Esophagus (tissue), 2 donors: ENCODE results near the gene HUS1. TPM values are rescaled to one million over a fixed set of nuclear protein-coding genes. Genes with fewer than 3 reads are reported as not detected.

Experiments
- H3K27ac ChIP-seq, 2 donors: one replicate each; pipeline ENCODE4 v1.5.1; 2013; ENCODE audit warnings: low read depth in 2 of 2, mild to moderate bottlenecking in 2 of 2, inconsistent platforms in 1 of 2, low read length in 1 of 2, moderate library complexity in 1 of 2
- H3K27me3 ChIP-seq, 2 donors: one replicate each; pipeline ENCODE4 v1.6.1; 2013; ENCODE audit warnings: low read length in 2 of 2, control low read depth in 1 of 2, mild to moderate bottlenecking in 1 of 2; ENCODE audit not compliant: insufficient read depth in 2 of 2, control insufficient read depth in 1 of 2
- H3K36me3 ChIP-seq, 2 donors: one replicate each; pipeline ENCODE4 v1.6.1; 2013; ENCODE audit warnings: low read length in 1 of 2; ENCODE audit not compliant: control insufficient read depth in 2 of 2, insufficient read depth in 2 of 2
- H3K4me1 ChIP-seq, 2 donors: one replicate each; pipeline ENCODE4 v1.6.1; 2013; ENCODE audit warnings: low read length in 1 of 2; ENCODE audit not compliant: control insufficient read depth in 2 of 2, insufficient read depth in 2 of 2
- H3K4me3 ChIP-seq, 2 donors: one replicate each; pipeline ENCODE4 v1.5.1; 2013; ENCODE audit warnings: low read length in 2 of 2, mild to moderate bottlenecking in 2 of 2, low read depth in 1 of 2, moderate library complexity in 1 of 2
- H3K9me3 ChIP-seq, 2 donors: one replicate each; pipeline ENCODE4 v1.6.1; 2013; ENCODE audit warnings: mild to moderate bottlenecking in 2 of 2, low read depth in 1 of 2, low read length in 1 of 2, moderate library complexity in 1 of 2; ENCODE audit not compliant: control insufficient read depth in 2 of 2, insufficient read depth in 1 of 2
- WGBS, 2 donors: extraction: QIAGEN DNeasy Blood & Tissue Kit; methylation state at CpG; one replicate each; pipeline ENCODE4 v1.1.7; 2013; 5-methylcytosine and 5-hydroxymethylcytosine counted together
- polyA plus RNA-seq, 2 donors: library from polyadenylated mRNA; stranded (reverse); fragments of 200-250 nt; gene quantifications; one replicate each; pipeline ENCODE4 v1.2.3, GENCODE V29; 2013
- donor health status: healthy with polysubstance abuse.
- donor health status: Bipolar disorder and iron deficiency.

The HUS1 gene
- polyA plus RNA-seq, 2 donors: 5.4 to 13.5 TPM

DNA sequence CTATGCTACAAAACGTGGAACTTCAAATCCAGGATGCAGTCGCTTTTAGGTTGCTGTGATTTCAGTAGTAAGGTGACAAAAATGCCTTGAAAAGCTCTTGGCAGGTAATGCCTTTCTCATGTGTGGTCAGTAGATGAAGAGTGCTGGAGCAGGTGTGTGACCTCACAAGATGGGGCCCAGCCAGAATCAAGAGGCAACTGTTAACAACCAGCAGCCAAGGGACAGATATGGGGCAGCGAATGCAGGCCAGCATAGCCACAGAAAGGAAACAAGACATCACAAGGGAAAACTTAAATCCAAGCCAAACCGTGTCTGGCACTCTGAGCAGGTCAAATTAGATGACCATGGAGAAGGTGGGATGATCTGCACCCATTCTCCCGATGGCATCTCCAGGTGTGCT is 12.3 kb downstream of the HUS1 start:
- Histone ChIP-seq H3K27ac (no peak overlapping the region), H3K9me3 (no peaks in the 10 kb centered on the region), H3K36me3 (peaks cover 33 to 35% of the 10 kb centered on the region in 2 donors), H3K4me1 (no peaks in the 10 kb centered on the region), H3K27me3 (no peaks in the 10 kb centered on the region), H3K4me3 (no peak overlapping the region)
- 93 to 96% methylated on average over 5 of the region's 5 CpGs for whole genome bisulfite sequencing, 2 donors

GRCh38 chr7:47965456-47965855 is 14.0 kb downstream of the HUS1 start:
- H3K36me3 ChIP-seq: peaks cover 35 to 37% of the 10 kb centered on the region in 2 donors
- no peaks in the 10 kb centered on the region for H3K9me3 ChIP-seq
- H3K4me1 ChIP-seq: no peaks in the 10 kb centered on the region
- 84 to 93% methylated on average over 5 of the region's 5 CpGs for WGBS, 2 donors
- H3K27ac ChIP-seq: no peak overlapping the region
- H3K27me3 ChIP-seq: no peaks in the 10 kb centered on the region
- no peak overlapping the region for H3K4me3 ChIP-seq

- Histone ChIP-seq H3K27me3 (no peaks in the 10 kb centered on the region), H3K4me3 (no peak overlapping the region), H3K9me3 (no peaks in the 10 kb centered on the region), H3K27ac (no peak overlapping the region), H3K36me3 (peaks cover 30 to 36% of the 10 kb centered on the region in 2 donors), H3K4me1 (no peaks in the 10 kb centered on the region)
- 97% methylated on average over 3 of the region's 3 CpGs for WGBS, 2 donors
These were observed 17.2 kb downstream of the HUS1 start for GRCh38 chr7:47962262-47962661.

DNA sequence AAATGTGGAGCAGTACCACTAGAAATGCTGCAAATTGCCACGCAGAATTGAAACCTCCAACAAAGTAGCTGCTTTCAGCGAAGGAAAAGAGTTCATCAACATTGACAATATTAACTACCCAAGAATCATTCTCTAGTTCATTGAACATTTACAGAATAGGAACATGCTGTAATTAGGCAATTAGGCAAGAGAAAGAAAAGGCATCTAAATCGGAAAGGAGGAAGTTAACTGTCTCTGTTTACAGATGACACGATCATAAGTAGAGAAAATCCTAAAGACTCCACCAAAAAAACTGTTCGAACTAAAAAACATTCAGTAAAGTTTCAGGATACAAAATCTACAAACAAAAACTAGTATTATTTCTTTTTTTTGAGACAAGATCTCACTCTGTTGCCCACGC is 22.3 kb downstream of the HUS1 start:
- Histone ChIP-seq H3K36me3 (peaks cover 0 to 12% of the 10 kb centered on the region in 2 donors), H3K27me3 (no peaks in the 10 kb centered on the region), H3K9me3 (no peaks in the 10 kb centered on the region), H3K4me1 (no peaks in the 10 kb centered on the region), H3K4me3 (no peak overlapping the region), H3K27ac (no peak overlapping the region)
- 78 to 87% methylated on average over 6 of the region's 6 CpGs for WGBS, 2 donors

DNA sequence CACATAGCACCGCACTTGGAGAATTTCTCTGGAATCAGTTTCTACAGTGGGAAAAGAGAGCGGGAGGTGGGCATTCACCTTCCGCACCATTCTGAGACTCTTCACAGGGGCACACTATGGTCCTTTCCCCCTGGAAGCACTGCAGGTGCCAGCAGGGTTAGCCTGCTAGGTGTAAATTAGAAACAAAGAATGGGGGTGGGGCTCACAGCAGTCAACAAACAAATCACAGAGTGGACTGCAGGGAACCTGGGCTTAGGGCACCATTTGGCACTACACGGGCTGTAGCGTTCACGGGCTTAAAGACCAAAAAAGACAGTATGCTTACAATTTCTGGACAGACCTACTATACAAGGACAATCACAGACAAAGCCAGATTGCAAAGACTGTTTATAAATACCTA is 23.2 kb downstream of the HUS1 start:
- 85% methylated on average over 6 of the region's 6 CpGs for WGBS, 2 donors
- Histone ChIP-seq H3K4me1 (no peaks in the 10 kb centered on the region), H3K4me3 (no peak overlapping the region), H3K27ac (no peak overlapping the region), H3K27me3 (no peaks in the 10 kb centered on the region), H3K9me3 (no peaks in the 10 kb centered on the region), H3K36me3 (peaks cover 0 to 7% of the 10 kb centered on the region in 2 donors)

GRCh38 chr7:47954231-47954911 is 25.0 kb downstream of the HUS1 start:
- WGBS, 2 donors: 89 to 90% methylated on average over 4 of the region's 4 CpGs
- Histone ChIP-seq H3K36me3 (peaks cover 0 to 5% of the 10 kb centered on the region in 2 donors), H3K4me1 (no peaks in the 10 kb centered on the region), H3K27me3 (no peaks in the 10 kb centered on the region), H3K9me3 (no peaks in the 10 kb centered on the region), H3K27ac (no peak overlapping the region), H3K4me3 (no peak overlapping the region)

DNA sequence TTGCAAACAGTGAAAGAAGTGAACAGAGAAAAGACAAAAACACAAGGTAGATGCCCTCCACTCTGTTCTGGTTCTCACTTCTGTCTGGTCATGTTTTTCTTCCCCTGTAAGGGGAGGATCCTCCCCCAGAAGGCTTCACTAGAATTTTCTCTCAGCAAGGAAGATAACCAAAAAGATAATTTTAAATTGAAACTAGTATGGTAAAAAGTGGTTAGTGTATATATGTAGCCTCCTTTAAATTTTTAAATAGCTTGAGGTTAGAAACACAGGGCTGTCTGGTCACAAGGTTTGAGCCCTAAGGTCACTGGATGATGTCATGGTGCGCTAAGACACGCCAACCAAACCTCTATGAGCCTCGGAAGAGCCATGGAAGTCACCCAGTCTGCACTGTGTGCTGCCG is 25.6 kb downstream of the HUS1 start:
- no peak overlapping the region for H3K27ac ChIP-seq
- no peaks in the 10 kb centered on the region for H3K27me3 ChIP-seq
- H3K4me1 ChIP-seq: no peaks in the 10 kb centered on the region
- no peak overlapping the region for H3K4me3 ChIP-seq
- 89 to 94% methylated on average over 4 of the region's 4 CpGs for WGBS, 2 donors
- peaks cover 0 to 5% of the 10 kb centered on the region in 2 donors for H3K36me3 ChIP-seq
- H3K9me3 ChIP-seq: no peaks in the 10 kb centered on the region

DNA sequence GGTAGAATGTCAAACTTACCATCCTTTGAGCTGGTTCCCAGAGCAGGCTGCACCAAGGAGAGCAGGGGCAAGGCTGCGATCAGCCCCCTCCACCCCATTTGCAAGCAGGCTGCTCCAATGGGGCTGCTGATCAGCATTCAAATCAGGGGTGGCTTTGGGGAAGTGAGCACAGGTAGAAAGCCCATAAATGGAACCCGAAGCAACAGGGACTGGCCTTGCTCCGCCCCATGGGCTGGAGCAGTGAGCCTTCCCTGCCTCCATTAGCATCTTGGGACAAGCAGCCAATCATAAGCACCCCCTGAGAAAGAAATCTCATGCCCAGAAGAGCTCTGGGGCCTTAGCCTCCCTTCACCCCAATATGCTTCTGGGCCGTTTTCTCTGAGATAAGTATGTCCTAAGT is 27.2 kb downstream of the HUS1 start:
- Histone ChIP-seq H3K27me3 (no peaks in the 10 kb centered on the region), H3K4me1 (no peaks in the 10 kb centered on the region), H3K27ac (no peak overlapping the region), H3K36me3 (peaks cover 0 to 5% of the 10 kb centered on the region in 2 donors), H3K4me3 (no peak overlapping the region), H3K9me3 (no peaks in the 10 kb centered on the region)
- whole genome bisulfite sequencing, 2 donors: 84 to 86% methylated on average over 4 of the region's 4 CpGs

DNA sequence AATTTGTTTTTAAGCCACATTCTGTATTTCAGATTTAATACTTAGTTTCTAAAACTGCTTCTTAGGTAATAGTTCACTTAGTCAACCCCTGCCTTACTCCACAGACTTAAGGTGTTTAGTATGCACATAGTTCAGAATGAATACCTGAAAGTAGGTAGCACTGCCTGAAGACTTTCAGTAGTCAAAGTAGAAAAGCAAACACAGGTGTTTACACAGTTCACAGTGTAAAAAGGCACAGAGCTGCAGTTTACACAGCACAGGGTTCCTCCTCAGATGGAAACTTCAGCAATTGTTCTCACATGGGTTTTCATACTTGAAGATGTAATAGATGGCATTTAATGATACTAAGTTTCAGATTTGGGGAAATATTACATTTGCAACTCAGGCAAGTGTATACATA is 28.0 kb downstream of the HUS1 start:
- no peaks in the 10 kb centered on the region for H3K9me3 ChIP-seq
- H3K4me1 ChIP-seq: no peaks in the 10 kb centered on the region
- H3K4me3 ChIP-seq: no peak overlapping the region
- H3K27me3 ChIP-seq: no peaks in the 10 kb centered on the region
- no peak overlapping the region for H3K27ac ChIP-seq
- peaks cover 0 to 5% of the 10 kb centered on the region in 2 donors for H3K36me3 ChIP-seq

- Histone ChIP-seq H3K27ac (no peak overlapping the region), H3K36me3 (peaks cover 0 to 2% of the 10 kb centered on the region in 2 donors)
- 39 to 54% methylated on average over 11 of the region's 11 CpGs for WGBS, 2 donors
These were observed 28.7 kb downstream of the HUS1 start for GRCh38 chr7:47950714-47951113.

More at GRCh38 chr7:47950714-47951113, 28.7 kb downstream of the HUS1 start:
- H3K4me1 ChIP-seq: no peaks in the 10 kb centered on the region
- no peaks in the 10 kb centered on the region for H3K9me3 ChIP-seq
- no peaks in the 10 kb centered on the region for H3K27me3 ChIP-seq
- no peak overlapping the region for H3K4me3 ChIP-seq
